Erythroblast (primary cell): ENCODE data around the gene FBXO42.

ENCODE experiments used
- GATA1 ChIP-seq: IDR thresholded peaks from 2 replicates; pipeline ENCODE4 v1.6.1; 2011; ENCODE audit warnings: low read depth, mild to moderate bottlenecking, control low read depth, low read length, moderate library complexity
- POLR2A ChIP-seq: IDR thresholded peaks from 2 replicates; pipeline ENCODE4 v1.6.1; 2011; ENCODE audit warnings: mild to moderate bottlenecking, low read length

DNA sequence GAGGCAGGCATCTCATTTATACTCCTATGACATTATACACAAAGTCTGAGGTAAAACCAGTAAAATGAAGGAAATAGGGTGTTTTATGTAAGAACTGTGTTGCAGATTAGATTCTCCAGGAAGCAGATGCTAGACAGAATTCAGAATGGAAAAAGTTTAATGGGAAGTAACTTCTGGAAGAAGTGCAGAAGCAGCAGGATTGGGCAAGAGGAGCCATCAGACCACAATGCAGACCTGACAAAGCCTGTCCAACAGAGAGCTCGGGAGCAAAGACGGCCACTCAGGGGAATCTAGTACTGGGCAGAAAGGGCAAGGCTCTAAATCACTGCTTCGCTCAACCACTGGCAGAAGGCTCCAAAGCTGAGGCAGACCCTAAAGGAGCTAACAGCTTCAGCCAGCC is 33.7 kb downstream of the FBXO42 start:
- TF ChIP-seq POLR2A, result no peak
- no peak for TF ChIP-seq GATA1
